NCI-H1417 (cell line): ENCODE measurements around the gene NUAK1.

ENCODE experiments used
- DNase-seq, 3 experiments: peaks; one replicate each; lab custom pipeline; 2025; lab: John Stamatoyannopoulos, UW

Gene NUAK1

DNA sequence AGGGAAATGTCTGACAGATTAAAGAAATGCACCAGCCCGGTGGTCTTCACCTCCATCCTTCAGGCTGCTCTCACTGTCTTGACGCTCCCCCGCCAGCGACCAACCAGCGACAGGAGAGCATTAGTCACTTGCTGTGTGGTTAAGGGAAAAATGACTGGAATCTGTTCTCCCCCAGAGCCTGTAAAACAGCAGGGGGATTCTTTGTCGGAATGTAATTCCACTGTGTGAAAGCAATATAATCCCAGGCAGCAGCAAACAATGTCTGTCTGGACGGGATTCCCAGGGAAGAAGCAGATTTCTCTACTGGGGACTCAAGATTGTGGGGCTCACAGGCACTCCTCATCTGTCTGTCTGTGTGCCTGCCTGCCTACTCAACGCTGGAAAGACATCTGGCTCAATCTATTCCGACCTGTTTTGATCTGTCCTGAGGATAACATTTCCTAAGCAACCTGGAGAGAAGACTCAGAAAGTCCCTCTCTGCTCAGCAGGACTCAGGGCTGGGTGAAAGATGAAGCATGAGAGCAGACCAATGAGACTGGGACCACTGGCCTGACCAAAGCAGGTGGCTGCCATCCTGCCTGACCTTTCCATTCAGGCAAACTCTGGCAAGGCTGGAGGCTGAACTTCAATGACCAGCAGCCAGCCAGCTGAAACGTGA lies 54.6 kb downstream of the NUAK1 start:
- no peak for DNase-seq

DNA sequence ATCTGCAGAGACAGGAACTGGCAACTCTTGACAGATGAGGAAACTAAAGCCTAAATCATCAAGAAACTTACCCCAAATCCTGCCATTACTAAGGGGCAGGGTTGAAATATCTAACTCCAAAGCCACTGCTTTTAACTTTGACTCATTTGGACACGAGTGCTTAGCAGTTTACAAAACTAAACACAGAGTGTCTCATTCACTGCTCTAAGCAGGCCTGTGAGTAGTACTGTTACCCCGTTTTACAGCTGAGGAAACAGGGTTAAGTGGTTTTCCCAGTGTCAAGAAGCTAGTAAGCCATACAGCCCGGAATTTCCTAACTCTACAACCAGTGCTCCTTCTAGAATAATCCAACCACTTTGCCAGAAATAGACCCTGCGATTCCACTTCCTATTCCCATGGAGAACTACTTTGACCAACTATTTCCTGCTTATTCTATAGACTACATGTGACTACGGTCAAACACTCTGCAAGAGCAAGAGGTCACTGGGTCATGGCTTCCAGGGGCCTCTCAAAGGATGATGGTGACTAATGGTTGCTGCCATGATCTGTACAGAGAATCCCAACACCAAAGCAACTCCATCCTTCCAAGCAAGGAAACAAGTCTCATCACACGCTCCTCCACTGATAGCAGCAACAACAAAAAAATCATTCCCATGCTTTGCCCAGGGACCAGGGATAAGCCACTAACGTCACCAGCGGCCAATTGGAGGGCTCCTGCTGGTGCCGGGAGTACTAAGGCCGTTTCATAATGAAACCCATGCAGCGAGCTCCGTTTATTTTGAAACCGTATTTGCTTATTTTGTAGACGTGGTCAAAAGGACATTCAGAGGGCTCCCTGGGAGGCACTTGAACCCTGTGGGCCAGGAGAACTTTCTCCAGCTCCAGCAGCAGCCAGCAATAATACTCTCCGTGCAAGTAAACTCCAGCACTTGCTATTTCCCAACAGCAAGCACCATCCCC lies 56.3 kb downstream of the NUAK1 start:
- no peak for DNase-seq

GRCh38 chr12:106081606-106082005 lies 57.1 kb downstream of the NUAK1 start:
- DNase-seq, result no peak

GRCh38 chr12:106080791-106081170 lies 58.0 kb downstream of the NUAK1 start:
- no peak for DNase-seq

DNA sequence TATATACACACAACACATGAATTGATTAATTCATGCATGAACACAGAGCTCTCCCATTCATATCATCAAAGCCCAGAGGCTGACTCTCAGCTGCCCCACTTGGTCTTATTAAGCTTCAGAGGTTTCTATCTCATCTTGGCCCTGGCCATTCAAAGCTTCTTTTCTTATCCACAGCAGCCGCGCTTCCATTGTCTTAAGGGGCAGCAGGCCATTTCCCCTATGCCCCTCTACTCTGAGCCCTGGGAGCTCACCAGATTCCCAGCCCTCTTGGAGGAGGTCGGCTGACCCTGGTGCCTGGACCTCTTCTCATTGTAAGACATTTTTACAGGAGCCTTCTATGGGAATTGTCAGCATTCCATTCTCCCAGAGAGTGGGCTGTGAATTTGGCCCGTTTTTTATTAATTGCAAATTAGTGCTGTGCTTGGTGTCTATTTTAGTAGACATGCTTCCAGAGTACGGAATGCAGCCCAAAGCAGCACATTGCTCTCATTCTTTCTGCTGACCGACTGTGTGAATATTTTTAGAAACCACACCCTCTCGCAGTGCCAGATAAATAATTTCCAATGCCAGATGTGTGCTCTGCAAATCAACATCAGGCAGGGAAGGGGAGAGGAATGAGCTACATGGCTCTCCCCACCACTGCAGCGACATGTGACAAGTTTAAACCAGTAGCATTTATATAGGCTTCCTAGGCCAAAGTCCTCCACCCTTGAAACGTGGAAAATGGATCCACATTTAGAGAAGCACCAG lies 58.5 kb downstream of the NUAK1 start:
- DNase-seq, result no peak

DNA sequence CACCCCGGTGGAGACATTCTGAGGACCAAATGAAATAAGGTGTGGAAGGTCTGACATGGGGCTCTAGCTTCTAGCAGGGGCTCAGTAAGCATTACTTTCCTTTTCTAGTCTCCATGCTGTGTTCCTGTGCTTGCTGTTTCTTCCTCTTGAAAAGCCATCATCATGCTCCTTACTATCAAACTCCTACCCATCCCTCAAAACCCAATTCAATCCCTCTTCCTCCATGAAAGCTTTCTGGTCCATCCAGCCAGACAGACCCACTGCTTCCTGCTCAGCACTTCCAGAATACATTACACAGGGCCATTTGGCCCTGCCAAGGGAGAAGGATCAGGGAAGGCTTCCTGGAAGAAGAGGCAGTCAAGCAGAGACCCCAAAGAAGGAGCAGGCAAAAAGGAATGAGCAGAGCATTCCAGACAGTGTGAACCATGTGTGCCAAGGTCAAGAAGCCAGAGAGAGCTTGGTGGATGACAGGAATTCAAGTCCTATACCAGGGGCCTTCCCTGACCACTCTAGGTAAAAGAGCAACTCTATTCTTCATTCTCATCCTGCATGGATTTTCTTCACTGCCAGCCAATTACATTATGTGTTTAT lies 59.5 kb downstream of the NUAK1 start:
- no peak for DNase-seq

GRCh38 chr12:106078358-106079010 lies 60.3 kb downstream of the NUAK1 start:
- no peak for DNase-seq

DNA sequence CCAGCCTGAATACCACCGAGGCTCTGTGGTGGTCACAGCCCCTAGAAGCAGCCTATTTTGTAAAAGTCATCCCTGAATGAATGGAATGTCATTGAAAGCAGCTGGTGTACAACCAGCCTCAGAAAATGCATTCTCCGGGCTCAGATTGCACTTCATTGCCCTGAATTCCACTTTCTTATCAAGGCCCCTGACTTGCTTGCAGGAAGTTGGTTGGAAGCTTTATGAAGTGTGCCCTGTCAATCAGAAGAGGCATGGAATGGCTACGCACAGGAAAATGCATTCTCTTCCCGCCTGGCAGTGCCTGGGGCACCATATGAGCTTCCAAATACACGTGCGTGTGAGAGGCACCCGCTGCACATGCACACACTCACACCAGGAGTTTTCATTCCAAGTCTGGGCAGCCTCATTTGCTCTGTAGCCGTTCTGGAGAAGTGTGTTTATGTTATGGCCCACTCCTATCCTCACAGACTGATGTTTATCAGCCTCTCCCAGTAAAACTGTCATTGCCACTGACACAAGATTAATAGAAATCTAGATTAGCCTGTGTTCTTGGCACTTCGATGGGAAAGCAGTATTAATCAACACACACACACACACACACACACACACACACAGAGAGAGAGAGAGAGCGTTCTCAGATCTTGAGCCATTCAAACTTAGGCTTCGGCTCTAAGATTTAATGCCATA lies 63.9 kb downstream of the NUAK1 start:
- DNase-seq, result peak in 1 of 3 experiments; percentile 11

DNA sequence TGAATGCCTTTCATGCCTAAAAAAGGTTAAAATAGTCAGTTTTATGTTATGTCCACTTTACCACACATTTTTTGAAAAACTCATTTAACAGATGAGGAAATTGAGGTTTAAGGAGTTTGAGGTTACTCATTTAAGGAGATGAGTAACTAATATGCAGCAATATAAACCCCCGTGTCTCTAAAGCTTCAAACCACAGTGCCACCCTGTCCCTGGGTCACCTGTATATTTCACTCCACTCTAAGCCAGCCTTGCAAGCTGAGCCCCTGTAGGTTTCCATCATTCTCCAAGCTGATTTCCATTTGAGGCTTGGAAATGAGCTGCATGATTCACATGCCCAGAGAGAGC lies 64.4 kb downstream of the NUAK1 start:
- DNase-seq, result no peak

DNA sequence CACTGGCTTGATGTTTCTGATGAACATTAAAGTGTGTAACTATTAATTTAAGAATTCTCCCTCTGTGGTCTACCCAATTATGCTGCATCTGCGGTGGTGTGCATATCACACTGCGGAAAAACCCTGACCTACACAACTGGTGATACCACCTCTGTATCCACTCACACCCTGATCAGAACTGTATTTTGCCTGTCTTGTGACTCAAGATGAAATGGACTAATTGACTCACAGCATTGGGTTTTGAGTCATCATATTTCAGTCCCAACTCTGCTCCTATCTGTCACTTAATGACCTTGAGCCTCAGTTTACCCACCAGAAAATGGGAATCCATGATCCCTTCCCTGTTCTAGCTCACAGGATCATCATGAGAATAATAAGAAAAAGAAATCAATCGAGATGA lies 65.6 kb downstream of the NUAK1 start:
- DNase-seq, result no peak

DNA sequence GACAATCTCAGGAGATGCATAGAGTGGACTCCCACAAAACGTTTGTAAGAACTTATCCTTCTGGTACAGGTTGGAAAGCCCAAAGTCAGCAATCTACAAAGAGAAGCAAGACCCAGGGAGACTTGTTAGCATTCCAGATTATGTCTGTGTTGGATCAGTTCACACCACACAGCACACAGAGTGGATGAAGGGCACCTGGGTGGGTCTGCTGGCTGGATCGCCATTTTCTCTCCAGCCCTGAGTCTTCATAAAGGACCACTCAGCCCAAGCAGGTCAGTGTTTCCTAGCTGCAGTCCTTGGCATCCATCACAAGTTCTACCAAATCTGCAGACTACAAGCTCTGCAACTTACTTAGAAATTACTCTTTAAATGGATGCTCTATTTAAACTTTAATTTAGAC lies 66.0 kb downstream of the NUAK1 start:
- DNase-seq, result no peak

- DNase-seq, result no peak
Measured at GRCh38 chr12:106071686-106072085, 67.1 kb downstream of the NUAK1 start.

DNA sequence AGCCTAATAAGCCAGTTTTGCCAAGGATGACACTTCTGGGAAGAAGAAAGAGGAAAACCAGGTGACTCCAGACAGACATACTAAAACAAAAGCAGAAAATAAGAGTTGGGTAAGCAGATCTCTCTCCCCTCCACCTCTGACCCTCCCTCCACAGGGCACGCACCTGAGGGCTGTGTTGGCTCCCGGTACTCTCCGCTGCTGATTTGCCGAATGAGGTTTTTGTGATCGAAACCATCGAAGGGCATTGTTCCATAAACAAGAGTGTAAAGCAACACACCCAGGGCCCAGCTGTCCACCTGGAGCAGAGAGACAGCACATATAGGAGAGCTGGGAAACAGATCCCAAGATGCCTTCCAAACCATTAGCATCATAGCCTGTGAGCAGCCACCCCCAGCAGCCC lies 68.1 kb downstream of the NUAK1 start:
- DNase-seq, result no peak

DNA sequence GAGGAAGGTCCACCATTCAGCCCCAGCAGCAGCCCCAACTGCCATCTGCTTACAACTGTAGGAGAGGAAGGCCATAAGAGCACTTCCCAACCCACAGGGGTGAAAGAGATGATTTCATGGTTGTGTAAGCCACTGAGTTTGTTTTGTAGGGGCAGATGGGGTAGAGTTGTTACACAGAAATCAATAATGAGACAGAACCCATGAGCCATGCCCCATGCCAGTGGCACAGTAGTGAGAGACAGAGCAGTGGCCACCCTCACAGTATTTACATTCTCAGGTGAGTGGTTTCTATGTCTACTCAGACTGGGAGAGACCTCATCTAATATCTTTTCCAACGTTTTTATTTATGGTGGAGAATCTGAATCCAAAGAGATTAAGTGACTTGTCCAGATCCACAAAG lies 68.6 kb downstream of the NUAK1 start:
- DNase-seq, result no peak

DNA sequence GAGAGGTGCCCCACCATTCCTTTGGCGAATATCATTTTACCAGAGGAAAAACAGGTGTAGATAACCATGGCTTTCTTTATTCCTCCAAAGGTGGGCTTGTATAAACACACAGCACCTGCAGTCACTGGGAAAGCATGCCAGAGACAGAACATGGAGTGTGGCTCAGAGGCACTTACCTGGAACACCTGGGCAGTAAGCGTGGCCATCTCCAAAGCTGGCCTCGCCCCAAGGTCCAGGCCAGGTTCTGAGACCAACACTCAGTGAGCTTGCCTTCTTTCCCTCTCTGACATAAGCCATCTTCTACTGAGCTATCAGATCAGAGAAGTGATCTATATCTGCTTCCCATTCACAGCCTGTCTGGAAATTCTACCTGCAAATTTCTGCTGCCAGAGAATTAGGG lies 70.5 kb downstream of the NUAK1 start:
- DNase-seq, result no peak

DNA sequence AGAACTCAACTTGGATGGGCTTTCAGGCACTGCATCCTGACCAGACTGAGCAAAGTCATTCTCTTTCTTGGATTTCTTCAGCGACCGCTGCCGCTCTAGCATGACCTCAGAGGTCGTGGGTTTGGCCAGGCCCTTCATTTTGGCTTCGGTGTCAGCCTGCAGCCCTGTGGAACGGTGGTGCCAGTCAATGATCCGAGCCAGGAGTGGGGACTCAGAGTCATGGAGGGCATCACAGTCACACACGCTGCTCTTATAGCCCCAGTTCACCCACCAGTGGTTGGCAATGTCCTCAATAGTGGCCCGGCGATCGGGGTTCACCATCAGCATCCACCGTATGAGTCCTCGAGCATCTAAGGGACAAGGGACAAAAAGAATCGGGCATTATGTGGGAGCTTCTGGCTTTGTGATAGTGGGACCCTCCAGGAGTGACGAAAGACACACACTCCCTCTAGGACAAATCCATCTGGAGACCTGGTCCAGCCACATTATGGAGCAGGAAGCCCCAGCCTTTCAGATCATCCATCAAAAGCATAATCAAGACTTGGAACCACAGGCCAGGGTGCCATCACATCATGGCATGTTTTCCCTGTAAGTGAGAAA lies 71.0 kb downstream of the NUAK1 start:
- DNase-seq, result no peak

DNA sequence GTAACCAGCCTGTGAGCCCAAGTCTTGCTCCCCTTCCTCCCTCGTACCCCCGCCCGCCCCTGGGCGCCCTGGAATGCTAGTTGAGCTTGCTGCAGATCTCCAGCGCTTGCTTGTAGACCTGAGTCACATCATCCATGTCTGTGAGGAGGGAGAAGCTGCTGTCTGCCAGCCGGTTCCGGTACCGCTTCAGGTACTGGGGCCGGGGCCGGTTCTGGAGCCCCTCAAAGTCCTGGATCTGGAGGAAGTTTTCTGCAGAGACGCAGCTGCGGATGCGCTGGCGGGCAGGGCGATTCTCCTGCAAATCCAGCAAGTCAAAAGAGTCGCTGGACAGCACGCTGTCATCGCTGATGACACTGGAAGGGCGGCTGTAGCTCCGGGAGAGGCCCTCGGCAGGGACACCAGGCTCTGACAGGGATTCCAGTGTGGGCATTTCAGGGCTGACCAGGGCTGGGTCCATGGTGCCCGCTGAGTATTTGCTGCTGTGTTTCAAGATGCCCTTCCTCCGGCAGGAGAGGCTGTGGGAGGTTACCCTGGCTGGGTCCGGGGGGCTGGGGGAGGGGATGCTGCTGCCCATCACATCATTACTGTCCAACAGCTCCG lies 71.9 kb downstream of the NUAK1 start:
- no peak for DNase-seq

DNA sequence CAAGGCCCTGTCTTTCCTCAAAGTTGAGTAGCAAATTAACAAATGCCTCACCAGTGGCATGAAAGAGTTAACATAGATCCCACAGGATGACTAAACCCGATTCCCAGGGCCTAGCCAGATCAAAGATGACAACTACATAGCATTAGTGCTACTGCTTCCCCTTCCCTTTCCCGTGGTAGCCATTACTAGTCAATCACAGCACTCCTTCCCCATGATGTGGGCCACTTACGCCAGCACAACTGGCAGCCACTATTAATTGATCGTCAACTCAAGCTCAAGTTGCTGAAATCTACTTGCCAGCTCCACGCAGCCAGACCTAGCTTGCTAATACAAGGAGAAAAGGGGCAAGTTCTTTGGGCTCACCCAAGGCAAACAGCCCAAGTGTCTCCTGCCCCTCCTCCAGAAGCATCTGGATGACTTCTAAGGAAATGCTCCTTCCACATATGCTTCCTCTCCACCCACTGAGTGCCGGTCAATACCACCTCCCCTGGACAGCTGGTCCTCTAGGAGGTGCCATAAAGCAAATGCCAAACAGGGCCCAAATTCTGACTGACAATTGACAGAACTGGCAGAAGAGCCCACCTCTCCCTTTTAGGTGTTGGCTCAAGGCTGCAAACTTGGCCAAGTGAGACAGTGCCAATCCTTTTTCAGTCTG lies 72.6 kb downstream of the NUAK1 start:
- DNase-seq, result no peak

DNA sequence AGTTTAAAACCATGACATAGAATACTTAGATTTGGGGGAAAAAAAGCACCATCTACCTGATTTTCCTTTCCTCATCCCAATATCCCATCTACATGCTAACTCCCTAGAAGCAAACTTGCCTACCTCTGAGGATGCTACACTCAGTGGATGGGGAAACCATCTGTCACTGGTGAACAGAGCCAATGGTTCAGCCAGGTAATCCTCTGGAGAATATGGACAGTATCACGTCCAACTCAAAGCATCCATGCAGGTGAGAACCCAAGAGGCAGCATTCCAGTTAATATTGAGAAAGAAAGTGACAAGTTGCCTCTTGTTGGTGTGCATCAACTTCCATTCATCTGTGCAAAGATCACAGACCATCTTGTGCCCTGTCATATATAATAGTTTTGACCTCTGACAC lies 73.2 kb downstream of the NUAK1 start:
- no peak for DNase-seq

DNA sequence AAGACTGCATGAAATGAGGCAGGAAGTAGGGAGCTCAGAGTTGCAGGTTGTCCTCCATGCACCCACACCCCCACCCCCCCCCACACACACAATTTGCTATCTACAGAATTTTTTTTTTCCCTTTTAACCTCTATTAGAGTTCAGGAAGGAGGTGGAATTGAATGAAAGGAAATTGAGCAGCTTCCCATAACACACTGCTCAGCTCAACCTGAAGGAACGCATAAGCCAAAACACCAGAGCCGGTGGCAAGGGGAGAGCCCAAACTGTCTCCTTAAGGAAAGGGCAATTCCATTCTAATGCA lies 74.1 kb downstream of the NUAK1 start:
- no peak for DNase-seq
